ENCODE data around the gene ARGLU1. TPM values are rescaled to one million over a fixed set of nuclear protein-coding genes. Genes with fewer than 3 reads are reported as not detected.

Gene ARGLU1
- total RNA-seq, 1 experiment from 2014 or later = 115 TPM

GRCh38 chr13:106555631-106556328 lies 12.2 kb downstream of the ARGLU1 start (continued):
- no peak for TF ChIP-seq ATF2 (CRISPR knock-in tag; IDR thresholded peaks at IDR 0.05; ENCODE audit: borderline replicate concordance, low read depth)
- no peak for TF ChIP-seq ETV6 (CRISPR knock-in tag; IDR thresholded peaks at IDR 0.05)
- TF ChIP-seq FOXK1 (CRISPR knock-in tag; IDR thresholded peaks at IDR 0.05) = no peak
- TF ChIP-seq KAT7 (CRISPR knock-in tag; IDR thresholded peaks at IDR 0.05; ENCODE audit: borderline replicate concordance) = no peak
- TF ChIP-seq MYBL2 (CRISPR knock-in tag; IDR thresholded peaks at IDR 0.05) = no peak
- TF ChIP-seq IRF2 (CRISPR knock-in tag; IDR thresholded peaks at IDR 0.05; ENCODE audit: borderline replicate concordance, low read depth) = no peak
- no peak for TF ChIP-seq ZMAT4 (CRISPR knock-in tag; IDR thresholded peaks at IDR 0.05)
- TF ChIP-seq USF1 (CRISPR knock-in tag; IDR thresholded peaks at IDR 0.05) = no peak
- TF ChIP-seq PRDM15 (CRISPR knock-in tag; IDR thresholded peaks at IDR 0.05) = no peak

- CTCF ChIA-PET = no interaction called here
- Mint-ChIP-seq H3K36me3 (peaks cover 70% of the 10 kb centered on the region), H3K9me3 (no peaks in the 10 kb centered on the region), H3K27me3 (ENCODE audit: low read depth) (no peaks in the 10 kb centered on the region), H3K27ac (peak overlapping the region; percentile 26; the same call in 1 of the 2 replicates), H3K4me1 (peaks cover 11% of the 10 kb centered on the region; the same call in 1 of the 2 replicates), H3K4me3 (no peak overlapping the region)
- POLR2A ChIA-PET = no interaction called here
- no peak for TF ChIP-seq MXD4 (CRISPR knock-in tag; IDR thresholded peaks at IDR 0.05; ENCODE audit: borderline replicate concordance)
- no peak for TF ChIP-seq ERG (CRISPR knock-in tag; IDR thresholded peaks at IDR 0.05)
- TF ChIP-seq ZNF671 (CRISPR knock-in tag; IDR thresholded peaks at IDR 0.05) = no peak
- DNase-seq (ENCODE audit: low spot score) = no peak
- ATAC-seq = no peak
Measured at GRCh38 chr13:106551751-106552150, 16.2 kb downstream of the ARGLU1 start.

GRCh38 chr13:106551350-106551749 lies 16.6 kb downstream of the ARGLU1 start:
- peaks cover 66% of the 10 kb centered on the region for H3K36me3 Mint-ChIP-seq
- no peak for ATAC-seq
- POLR2A ChIA-PET = no interaction called here
- TF ChIP-seq TP53 (CRISPR knock-in tag; IDR thresholded peaks at IDR 0.05) (no peak), E2F1 (CRISPR knock-in tag; IDR thresholded peaks at IDR 0.05) (no peak), ZNF281 (CRISPR knock-in tag; IDR thresholded peaks at IDR 0.05) (no peak), GABPB1 (CRISPR knock-in tag; IDR thresholded peaks at IDR 0.05) (no peak), HMGXB4 (CRISPR knock-in tag; IDR thresholded peaks at IDR 0.05) (no peak), MXD4 (CRISPR knock-in tag; IDR thresholded peaks at IDR 0.05; ENCODE audit: borderline replicate concordance) (no peak), ESRRA (CRISPR knock-in tag; IDR thresholded peaks at IDR 0.05; ENCODE audit: borderline replicate concordance) (no peak)

More at GRCh38 chr13:106551350-106551749, 16.6 kb downstream of the ARGLU1 start:
- no peaks in the 10 kb centered on the region for H3K9me3 Mint-ChIP-seq
- no peak for DNase-seq (ENCODE audit: low spot score)
- peaks cover 11% of the 10 kb centered on the region; the same call in 1 of the 2 replicates for H3K4me1 Mint-ChIP-seq
- H3K27ac Mint-ChIP-seq = no peak overlapping the region
- CTCF ChIA-PET = interaction anchor here (1.1 kb wide), 1 partner anchor 12 kb away, joined by 3 read pairs; no protein-coding TSS in a partner anchor
- no peaks in the 10 kb centered on the region for H3K27me3 Mint-ChIP-seq (ENCODE audit: low read depth)
- H3K4me3 Mint-ChIP-seq = no peak overlapping the region

All from WTC11 (cell line).